B cell (primary cell): Measurements from ENCODE around the gene SP9.

Source experiments
- CTCF ChIP-seq: fragments of 200-600 bp; IDR thresholded peaks from one replicate; pipeline ENCODE4 v1.8.0; 2022; ENCODE audit warnings: antibody characterized with exemption, mild to moderate bottlenecking
- EZH2 ChIP-seq: IDR thresholded peaks from 2 replicates; pipeline ENCODE4 v1.6.1; 2012; ENCODE audit warnings: borderline replicate concordance, low read depth, mild to moderate bottlenecking, moderate library complexity, low read length; ENCODE audit not compliant: insufficient read depth, poor library complexity, severe bottlenecking

- no peak for TF ChIP-seq CTCF
- no peak for TF ChIP-seq EZH2
Observed at GRCh38 chr2:174322746-174323145, 12.0 kb upstream of the SP9 start.
